ENCODE data around the gene PHF10.

GRCh38 chr6:169685860-169686259 is 38.4 kb downstream of the PHF10 start:
- TF ChIP-seq CTCF (IDR thresholded peaks at IDR 0.05) = no peak
- no peak for TF ChIP-seq EP300 (IDR thresholded peaks at IDR 0.05)
